Cardiac muscle cell (in vitro differentiated cells and primary cell): ENCODE data around the gene TLCD1. TPM values are rescaled to one million over a fixed set of nuclear protein-coding genes. Genes with fewer than 3 reads are reported as not detected.

ENCODE experiments used
- DNase-seq, 2 donors: peaks; one replicate each; pipeline versions ENCODE4 v3.0.0 to v3.0.0-alpha.2; 2010 to 2017; ENCODE audit warnings: low read depth in 1 of 2, low spot score in 1 of 2
- H3K27ac ChIP-seq: fragments of 200-600 bp; sonication (generic); 2 replicates; pipeline ENCODE4 v1.5.1; 2016
- H3K27me3 ChIP-seq: fragments of 200-600 bp; sonication (generic); 2 replicates; pipeline ENCODE4 v1.6.0; 2016; ENCODE audit warnings: control low read depth
- H3K36me3 ChIP-seq: fragments of 200-600 bp; sonication (generic); 2 replicates; pipeline ENCODE4 v1.5.1; 2016; ENCODE audit warnings: control low read depth
- H3K4me1 ChIP-seq: fragments of 200-600 bp; sonication (generic); 2 replicates; pipeline ENCODE4 v1.8.1; 2017; ENCODE audit warnings: low read depth, mild to moderate bottlenecking, mixed run types
- H3K4me3 ChIP-seq: fragments of 200-600 bp; sonication (generic); 2 replicates; pipeline ENCODE4 v1.5.1; 2016; ENCODE audit warnings: mild to moderate bottlenecking
- H3K9me3 ChIP-seq: fragments of 200-600 bp; sonication (generic); 2 replicates; pipeline ENCODE4 v1.5.1; 2017; ENCODE audit warnings: low read depth, mild to moderate bottlenecking, control low read depth
- CTCF ChIP-seq: IDR thresholded peaks from 2 replicates; pipeline ENCODE4 v1.5.1; 2012; ENCODE audit warnings: low read depth, mild to moderate bottlenecking, low read length
- polyA plus RNA-seq: library from polyadenylated mRNA; unstranded; fragments of >200 nt; fragmentation: Nextera tagmentation; extraction: Ambion mirVana; gene quantifications from 2 replicates; pipeline ENCODE4 v1.2.1, GENCODE V29; 2016
- total RNA-seq: library from RNA; depleted of rRNA; stranded (reverse); fragments of >200 nt; gene quantifications from 2 replicates; pipeline ENCODE4 v1.2.3, GENCODE V29; 2016

Gene TLCD1
- total and polyA plus RNA-seq, 2 experiments from 2014 or later = 3.0 to 15.4 TPM

- H3K27me3 ChIP-seq = no peaks in the 10 kb centered on the region
- H3K4me3 ChIP-seq = no peak overlapping the region
- DNase-seq = no peak
- no peaks in the 10 kb centered on the region for H3K4me1 ChIP-seq
- no peak for TF ChIP-seq CTCF
- no peaks in the 10 kb centered on the region for H3K9me3 ChIP-seq
- no peak overlapping the region for H3K27ac ChIP-seq
- H3K36me3 ChIP-seq = peaks cover 16% of the 10 kb centered on the region
These were observed 30.2 kb upstream of the TLCD1 start for GRCh38 chr17:28756049-28756804.

GRCh38 chr17:28755486-28755885 lies 29.5 kb upstream of the TLCD1 start:
- Histone ChIP-seq H3K4me1 (no peaks in the 10 kb centered on the region), H3K27me3 (no peaks in the 10 kb centered on the region), H3K27ac (no peak overlapping the region), H3K36me3 (peaks cover 16% of the 10 kb centered on the region), H3K9me3 (no peaks in the 10 kb centered on the region), H3K4me3 (no peak overlapping the region)
- TF ChIP-seq CTCF = no peak
- DNase-seq = no peak

- H3K4me1 ChIP-seq = no peaks in the 10 kb centered on the region
- no peaks in the 10 kb centered on the region for H3K27me3 ChIP-seq
- DNase-seq = no peak
- H3K27ac ChIP-seq = no peak overlapping the region
- no peak for TF ChIP-seq CTCF
- H3K36me3 ChIP-seq = peaks cover 24% of the 10 kb centered on the region
- H3K4me3 ChIP-seq = no peak overlapping the region
- H3K9me3 ChIP-seq = no peaks in the 10 kb centered on the region
These were observed 25.8 kb upstream of the TLCD1 start for GRCh38 chr17:28751600-28752366.

GRCh38 chr17:28750178-28751047 lies 24.4 kb upstream of the TLCD1 start:
- Histone ChIP-seq H3K36me3 (peaks cover 24% of the 10 kb centered on the region), H3K4me3 (no peak overlapping the region), H3K27ac (peak overlapping the region; percentile 45), H3K4me1 (peaks cover 12% of the 10 kb centered on the region), H3K27me3 (no peaks in the 10 kb centered on the region), H3K9me3 (no peaks in the 10 kb centered on the region)
- peak; percentile 99 for TF ChIP-seq CTCF
- DNase-seq = peak; percentile 96

GRCh38 chr17:28749516-28750177 lies 23.6 kb upstream of the TLCD1 start:
- no peak overlapping the region for H3K4me3 ChIP-seq

More at GRCh38 chr17:28749516-28750177, 23.6 kb upstream of the TLCD1 start:
- Histone ChIP-seq H3K36me3 (peaks cover 24% of the 10 kb centered on the region), H3K27me3 (no peaks in the 10 kb centered on the region), H3K27ac (peak overlapping the region; percentile 68), H3K9me3 (no peaks in the 10 kb centered on the region), H3K4me1 (peaks cover 15% of the 10 kb centered on the region)
- TF ChIP-seq CTCF = no peak
- DNase-seq = no peak
